Thyroid gland (tissue), 4 donors: ENCODE results near the gene KCNJ6.

Experiments used
- POLR2A ChIP-seq, 2 donors: fragments of 450-650 bp; IDR thresholded peaks; one replicate each; pipeline ENCODE4 v1.6.1; 2017; ENCODE audit warnings: antibody characterized with exemption in 2 of 2, mild to moderate bottlenecking in 2 of 2, moderate library complexity in 1 of 2
- TF ChIP-seq, protein P1 (sequence below), 6 experiments: fragments of 200-600 bp in 3 of 6; fragments of 450-650 bp in 3 of 6; sonication (generic) in 3 of 6; IDR thresholded peaks; one replicate each; pipeline ENCODE4 v1.5.1; 2016 to 2019; ENCODE audit warnings: antibody characterized with exemption in 6 of 6, mild to moderate bottlenecking in 2 of 6, inconsistent platforms in 1 of 6, moderate library complexity in 1 of 6

DNA sequence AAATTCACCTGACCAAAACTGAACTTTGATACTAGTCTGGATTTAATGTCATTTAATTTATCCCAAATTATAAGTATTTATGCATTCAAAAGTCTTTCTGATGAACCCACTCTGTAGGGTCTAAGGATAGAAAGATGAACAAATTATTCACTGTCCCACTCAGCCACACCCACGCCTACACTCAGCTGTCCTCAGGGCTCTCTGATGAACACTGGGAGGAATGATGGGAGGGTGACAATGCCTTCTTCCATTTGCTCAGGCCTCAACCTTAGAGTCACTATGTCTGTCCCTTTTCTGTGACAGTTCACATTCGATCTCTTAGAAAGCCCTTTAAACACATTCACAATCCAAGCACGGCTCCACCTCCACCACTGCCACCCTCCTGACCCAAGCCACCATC lies 41.8 kb downstream of the KCNJ6 start:
- no peak for TF ChIP-seq POLR2A (IDR thresholded peaks at IDR 0.05)
- TF ChIP-seq, protein P1, sequence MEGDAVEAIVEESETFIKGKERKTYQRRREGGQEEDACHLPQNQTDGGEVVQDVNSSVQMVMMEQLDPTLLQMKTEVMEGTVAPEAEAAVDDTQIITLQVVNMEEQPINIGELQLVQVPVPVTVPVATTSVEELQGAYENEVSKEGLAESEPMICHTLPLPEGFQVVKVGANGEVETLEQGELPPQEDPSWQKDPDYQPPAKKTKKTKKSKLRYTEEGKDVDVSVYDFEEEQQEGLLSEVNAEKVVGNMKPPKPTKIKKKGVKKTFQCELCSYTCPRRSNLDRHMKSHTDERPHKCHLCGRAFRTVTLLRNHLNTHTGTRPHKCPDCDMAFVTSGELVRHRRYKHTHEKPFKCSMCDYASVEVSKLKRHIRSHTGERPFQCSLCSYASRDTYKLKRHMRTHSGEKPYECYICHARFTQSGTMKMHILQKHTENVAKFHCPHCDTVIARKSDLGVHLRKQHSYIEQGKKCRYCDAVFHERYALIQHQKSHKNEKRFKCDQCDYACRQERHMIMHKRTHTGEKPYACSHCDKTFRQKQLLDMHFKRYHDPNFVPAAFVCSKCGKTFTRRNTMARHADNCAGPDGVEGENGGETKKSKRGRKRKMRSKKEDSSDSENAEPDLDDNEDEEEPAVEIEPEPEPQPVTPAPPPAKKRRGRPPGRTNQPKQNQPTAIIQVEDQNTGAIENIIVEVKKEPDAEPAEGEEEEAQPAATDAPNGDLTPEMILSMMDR (IDR thresholded peaks at IDR 0.05): no peak
